ENCODE data around the gene CNPY3.

GRCh38 chr6:42962502-42963178 is 33.4 kb downstream of the CNPY3 start:
- no peak for TF ChIP-seq CTCF (IDR thresholded peaks at IDR 0.05)
- no peak for TF ChIP-seq NFE2L2 (conservative IDR thresholded peaks at IDR 0.05; ENCODE audit: low read length)
- TF ChIP-seq MAFK (IDR thresholded peaks at IDR 0.05; ENCODE audit: partially characterized antibody) = no peak
